HepG2 (cell line): ENCODE data around the gene DLEC1. TPM values are rescaled to one million over a fixed set of nuclear protein-coding genes. Genes with fewer than 3 reads are reported as not detected.

Experiments
- ATAC-seq: fragments of 200-7000 bp; cut with Tn5 transposase; 3 replicates; pipeline ENCODE4 v1.9.1; 2020; ENCODE audit warnings: mild to moderate bottlenecking, moderate library complexity
- BruUV-seq: library from RNA; stranded (reverse); fragments of 400-500 nt; replicated peaks from 2 replicates; lab custom pipeline; 2021; lab: Mats Ljungman, UMichigan
- CTCF ChIA-PET: fragments of 300-600 bp; formaldehyde crosslinking; extraction: SDS; loops from one replicate; lab custom pipeline; 2021; ENCODE audit warnings: low total read pairs, inconsistent platforms, low intra/inter-chr PET ratio; lab: Yijun Ruan, JAX
- POLR2A ChIA-PET: fragments of 350-600 bp; sonication (Branson Sonifier 250); formaldehyde crosslinking; loops from one replicate; lab custom pipeline; 2020; ENCODE audit warnings: antibody characterized with exemption, inconsistent platforms; lab: Yijun Ruan, JAX
- DNase-seq: peaks from one replicate; pipeline ENCODE4 v3.0.0-alpha.2; 2015; ENCODE audit warnings: low spot score
- FAIRE-seq: peaks from 3 replicates; lab custom pipeline; 2011; peaks lifted over from hg19 to GRCh38; lab: Jason Lieb, UNC
- H2AFZ ChIP-seq: one replicate; pipeline ENCODE4 v1.6.1; 2011; ENCODE audit warnings: low read length, inconsistent platforms
- H3K27ac ChIP-seq: fragments of 300-600 bp; 3 replicates; pipeline ENCODE4 v1.8.0; 2011; ENCODE audit warnings: mixed run types, mild to moderate bottlenecking, mixed read lengths, low read length, inconsistent platforms; ENCODE audit not compliant: insufficient read depth; ENCODE audit errors: extremely low read length
- H3K27me3 ChIP-seq, 2 experiments: fragments of 200-600 bp in 1 of 2; 2 replicates in 1 of 2; 3 replicates in 1 of 2; pipeline versions ENCODE4 v1.6.0 to v1.8.0; 2011; ENCODE audit warnings: low read length in 2 of 2, mild to moderate bottlenecking in 2 of 2, moderate library complexity in 2 of 2, inconsistent platforms in 1 of 2; ENCODE audit not compliant: insufficient read depth in 2 of 2, control insufficient read depth in 1 of 2
- H3K36me3 ChIP-seq, 2 experiments: fragments of 200-600 bp in 1 of 2; replicated peaks in 1 of 2; 2 replicates in 1 of 2; 3 replicates in 1 of 2; pipeline versions ENCODE4 v1.5.1 to v1.8.0; 2011; ENCODE audit warnings: low read length in 2 of 2, inconsistent platforms in 1 of 2; ENCODE audit not compliant: insufficient read depth in 2 of 2, control insufficient read depth in 1 of 2
- H3K4me1 ChIP-seq: 2 replicates; pipeline ENCODE4 v1.5.1; 2012; ENCODE audit warnings: low read length, inconsistent platforms; ENCODE audit not compliant: insufficient read depth
- H3K4me2 ChIP-seq: 2 replicates; pipeline ENCODE4 v1.6.0; 2011; ENCODE audit warnings: low read depth, low read length, inconsistent platforms
- H3K4me3 ChIP-seq, 3 experiments: fragments of 200-600 bp in 1 of 3; sonication (generic), shearing (Covaris generic) in 1 of 3; replicated peaks in 1 of 3; 2 replicates each; pipeline ENCODE4 v1.5.1; 2011 to 2016; ENCODE audit warnings: low read length in 3 of 3, inconsistent platforms in 2 of 3, low read depth in 2 of 3, mild to moderate bottlenecking in 2 of 3, control low read depth in 1 of 3, mixed read lengths in 1 of 3; ENCODE audit not compliant: insufficient read depth in 1 of 3
- H3K79me2 ChIP-seq: one replicate; pipeline ENCODE4 v1.6.1; 2011; ENCODE audit warnings: low read length, inconsistent platforms; ENCODE audit not compliant: insufficient read depth
- H3K9ac ChIP-seq: 2 replicates; pipeline ENCODE4 v1.6.0; 2011; ENCODE audit warnings: mild to moderate bottlenecking, low read depth, low read length, inconsistent platforms; ENCODE audit not compliant: insufficient read depth
- H3K9me3 ChIP-seq: 2 replicates; pipeline ENCODE4 v1.5.1; 2012; ENCODE audit warnings: mild to moderate bottlenecking, low read length
- H4K20me1 ChIP-seq: 2 replicates; pipeline ENCODE4 v1.6.0; 2011; ENCODE audit warnings: inconsistent platforms, mild to moderate bottlenecking, low read length, moderate library complexity; ENCODE audit not compliant: insufficient read depth
- HINFP ChIP-seq: sonication (generic); formaldehyde crosslinking; IDR thresholded peaks from 2 replicates; pipeline ENCODE4 v1.4.0; 2020; ENCODE audit warnings: low read depth, mild to moderate bottlenecking, missing genetic modification reagents
- IKZF1 ChIP-seq: fragments of 450-650 bp; IDR thresholded peaks from 2 replicates; pipeline ENCODE4 v1.7.1; 2016
- MBD4 ChIP-seq: IDR thresholded peaks from 2 replicates; pipeline ENCODE4 v1.6.1; 2012; ENCODE audit warnings: low read length, inconsistent platforms, borderline replicate concordance
- RAD51 ChIP-seq: fragments of 450-650 bp; IDR thresholded peaks from 2 replicates; pipeline ENCODE4 v1.6.1; 2016; ENCODE audit warnings: borderline replicate concordance
- ZGPAT ChIP-seq: IDR thresholded peaks from 2 replicates; pipeline ENCODE4 v1.6.1; 2016; ENCODE audit warnings: mild to moderate bottlenecking
- ZNF616 ChIP-seq: sonication (generic); formaldehyde crosslinking; IDR thresholded peaks from 2 replicates; pipeline ENCODE4 v1.5.0; 2020; ENCODE audit warnings: low read depth, mild to moderate bottlenecking, missing genetic modification reagents
- ZNF709 ChIP-seq: sonication (generic); formaldehyde crosslinking; IDR thresholded peaks from 2 replicates; pipeline ENCODE4 v1.5.0; 2020; ENCODE audit warnings: mild to moderate bottlenecking, missing genetic modification reagents
- ZNF746 ChIP-seq: sonication (generic); formaldehyde crosslinking; IDR thresholded peaks from 2 replicates; pipeline ENCODE4 v1.8.0; 2022; ENCODE audit warnings: mild to moderate bottlenecking, missing genetic modification reagents
- ZSCAN29 ChIP-seq: sonication (generic); formaldehyde crosslinking; conservative IDR thresholded peaks from 2 replicates; pipeline ENCODE4 v1.4.0; 2020; ENCODE audit warnings: mild to moderate bottlenecking, missing genetic modification reagents
- WGBS: methylation state at CpG from one replicate; pipeline ENCODE4 v1.1.6; 2017; ENCODE audit warnings: low lambda C conversion rate; 5-methylcytosine and 5-hydroxymethylcytosine counted together
- in situ Hi-C: cut with HindIII; loops from 2 replicates; pipeline ENCODE4 v1.10.0; 2017; ENCODE audit warnings: low pct_unique_long_range_greater_than_20kb; ENCODE audit not compliant: extremely low pct_ligation_motif_present
- intact Hi-C: fragments of 100-400 bp; cut with micrococcal nuclease; formaldehyde crosslinking; loops from one replicate; pipeline ENCODE4 v1.10.0; 2022; ENCODE audit not compliant: unreplicated experiment
- polyA plus RNA-seq, 8 experiments: library from polyadenylated mRNA; depleted of rRNA in 3 of 8; stranded (reverse) in 7 of 8; unstranded in 1 of 8; fragments of >200 nt; fragmentation: Illumina TruSeq in 4 of 8; extraction: Trizol in 4 of 8; gene quantifications; 2 replicates each; pipeline versions ENCODE4 v1.2.1 to v1.2.3, GENCODE V29; 2011 to 2016; ENCODE audit warnings: low read depth in 4 of 8, missing spikeins in 1 of 8, mixed read lengths in 1 of 8; ENCODE audit not compliant: insufficient read depth in 1 of 8
- total RNA-seq, 5 experiments: library from RNA; depleted of rRNA; stranded (reverse); fragments of >200 nt; fragmentation: Illumina TruSeq; extraction: Trizol; gene quantifications; 2 replicates each; pipeline ENCODE4 v1.2.3, GENCODE V29; 2016; ENCODE audit warnings: low read depth in 1 of 5

The DLEC1 gene
- total and polyA plus RNA-seq, 2 of the 13 experiments (the other 11 are each of a cell fraction or from before 2014, with no cell fraction given), result 0.09 TPM; not detected in 1

DNA sequence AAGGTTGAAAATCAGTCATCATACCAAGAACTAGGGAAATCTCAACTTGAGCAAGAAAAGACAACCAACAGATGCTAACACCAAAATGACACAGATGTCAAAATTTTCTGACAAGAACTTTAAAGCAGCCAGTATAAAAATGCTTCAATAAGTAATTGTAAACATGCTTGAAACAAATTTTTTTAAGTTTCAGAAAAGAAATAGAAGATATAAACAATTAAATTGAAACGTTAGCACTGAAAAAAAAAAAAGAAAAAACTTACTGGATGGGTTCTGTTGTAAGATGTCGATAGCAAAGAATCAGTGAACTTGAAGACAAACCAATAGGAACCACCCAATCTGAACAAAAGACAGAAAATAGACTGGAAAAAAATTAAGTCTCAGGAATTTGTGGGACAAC lies 107.5 kb downstream of the DLEC1 start (continued):
- TF ChIP-seq ZGPAT (no peak), RAD51 (no peak), ZNF616 (CRISPR knock-in tag) (no peak), IKZF1 (no peak), MBD4 (no peak), ZSCAN29 (CRISPR knock-in tag) (no peak), ZNF709 (CRISPR knock-in tag) (no peak)

DNA sequence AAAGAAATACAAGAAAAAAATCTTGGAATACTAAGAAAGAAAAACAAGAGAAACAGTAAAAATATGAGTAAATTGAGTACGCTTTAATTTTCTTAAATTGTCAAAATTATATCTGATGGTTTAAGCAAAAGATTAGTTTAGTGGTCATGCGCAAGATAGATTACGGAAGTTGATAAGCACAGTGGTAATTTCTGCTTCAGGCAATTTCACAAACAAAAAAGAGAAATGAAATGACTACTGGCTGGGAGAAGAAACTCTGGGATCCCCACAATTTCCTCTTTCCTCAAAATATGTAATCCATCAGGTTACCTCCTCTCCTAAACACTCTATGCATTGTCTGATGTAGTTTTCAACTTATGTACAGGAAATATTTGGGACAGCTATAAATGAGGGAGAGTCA lies 108.4 kb downstream of the DLEC1 start:
- Histone ChIP-seq H4K20me1 (no peaks in the 10 kb centered on the region), H3K27ac (no peak overlapping the region), H2AFZ (no peak overlapping the region), H3K27me3 (no peaks in the 10 kb centered on the region), H3K9ac (no peak overlapping the region), H3K79me2 (no peaks in the 10 kb centered on the region), H3K4me1 (peaks cover 7% of the 10 kb centered on the region; the same call in 1 of the 2 replicates), H3K36me3 (no peaks in the 10 kb centered on the region), H3K4me2 (no peak overlapping the region), H3K4me3 (no peak overlapping the region), H3K9me3 (0 out of 2 replicates have a peak, but pooled peaks cover 9% of the 10 kb centered on the region)
- intact Hi-C loops, result no loop called here
- 97% methylated on average over 3 of the region's 3 CpGs for WGBS
- no peak for DNase-seq
- FAIRE-seq, result no peak
- POLR2A ChIA-PET, result no interaction called here
- in situ Hi-C loops, result loop anchor here (25.0 kb wide), 1 partner anchor 315 kb away; the partner anchor contains the start of gene ACVR2B
- CTCF ChIA-PET, result no interaction called here
- no peak for ATAC-seq
- no TSS peak for BruUV-seq
- TF ChIP-seq ZNF746 (CRISPR knock-in tag) (no peak), HINFP (no peak)
